H1 (cell line): ENCODE results near the gene EPHA2. TPM values are rescaled to one million over a fixed set of nuclear protein-coding genes. Genes with fewer than 3 reads are reported as not detected.
A peak's percentile ranks its signal among the peaks of the same experiment; 100 is the strongest.

ENCODE experiments used
- CTCF ChIA-PET: fragments of 300-600 bp; sonication (Branson Sonifier 250); formaldehyde crosslinking; loops from one replicate; lab custom pipeline; 2021; ENCODE audit not compliant: partially characterized antibody; lab: Charles Lee
- POLR2A ChIA-PET: fragments of 300-600 bp; sonication (Branson Sonifier 250); formaldehyde crosslinking; loops from one replicate; lab custom pipeline; 2021; ENCODE audit warnings: inconsistent platforms; ENCODE audit not compliant: partially characterized antibody; lab: Charles Lee
- DNase-seq, 2 experiments: peaks; one replicate each; pipeline versions ENCODE4 v3.0.0 to v3.0.0-alpha.2; 2010 to 2022; ENCODE audit warnings: low spot score in 2 of 2, low read depth in 1 of 2, mixed read lengths in 1 of 2
- FAIRE-seq: peaks from 2 replicates; lab custom pipeline; 2011; peaks lifted over from hg19 to GRCh38; lab: Jason Lieb, UNC
- H2AFZ ChIP-seq: 2 replicates; pipeline ENCODE4 v1.8.1; 2012; ENCODE audit warnings: low read length, inconsistent platforms
- H2AK5ac ChIP-seq: 2 replicates; pipeline ENCODE4 v1.6.1; 2013; ENCODE audit warnings: low read depth, low read length
- H2BK120ac ChIP-seq: replicated peaks from 2 replicates; pipeline ENCODE3; 2013; ENCODE audit warnings: low read depth, low read length, inconsistent platforms
- H2BK12ac ChIP-seq: 2 replicates; pipeline ENCODE4 v1.6.1; 2013; ENCODE audit warnings: low read depth, low read length
- H2BK15ac ChIP-seq: 2 replicates; pipeline ENCODE4 v1.6.1; 2013; ENCODE audit warnings: low read length
- H2BK20ac ChIP-seq: 2 replicates; pipeline ENCODE4 v1.6.1; 2013; ENCODE audit warnings: low read length
- H2BK5ac ChIP-seq: 2 replicates; pipeline ENCODE4 v1.6.1; 2013; ENCODE audit warnings: low read depth, low read length
- H3K14ac ChIP-seq: 2 replicates; pipeline ENCODE4 v1.6.1; 2013; ENCODE audit warnings: inconsistent platforms; ENCODE audit not compliant: insufficient read length
- H3K18ac ChIP-seq: 2 replicates; pipeline ENCODE4 v1.6.1; 2013; ENCODE audit warnings: low read length; ENCODE audit errors: extremely low read depth
- H3K23ac ChIP-seq: 2 replicates; pipeline ENCODE4 v1.6.1; 2013; ENCODE audit warnings: inconsistent platforms; ENCODE audit not compliant: insufficient read length
- H3K23me2 ChIP-seq: 2 replicates; pipeline ENCODE4 v1.6.1; 2013; ENCODE audit warnings: low read depth, low read length
- H3K27ac ChIP-seq: 2 replicates; pipeline ENCODE4 v1.6.1; 2011; ENCODE audit warnings: low read depth, low read length, inconsistent platforms
- H3K27me3 ChIP-seq, 4 experiments: replicated peaks in 1 of 4; 1 replicate in 1 of 4; 2 replicates in 3 of 4; pipeline versions ENCODE4 v1.6.1 to v1.8.1; 2011 to 2013; ENCODE audit warnings: low read length in 3 of 4, mild to moderate bottlenecking in 3 of 4, inconsistent platforms in 2 of 4, mixed read lengths in 2 of 4, moderate library complexity in 1 of 4; ENCODE audit not compliant: control insufficient read depth in 3 of 4, insufficient read depth in 3 of 4; ENCODE audit errors: extremely low read depth in 1 of 4
- H3K36me3 ChIP-seq, 4 experiments: 2 replicates each; pipeline versions ENCODE4 v1.6.1 to v1.8.1; 2011 to 2013; ENCODE audit warnings: mild to moderate bottlenecking in 4 of 4, low read length in 3 of 4, moderate library complexity in 2 of 4, control low read depth in 1 of 4, inconsistent platforms in 1 of 4; ENCODE audit not compliant: insufficient read depth in 4 of 4, control insufficient read depth in 2 of 4
- H3K4ac ChIP-seq: replicated peaks from 2 replicates; pipeline ENCODE3; 2013; ENCODE audit warnings: low read length, low read depth, mixed read lengths, inconsistent platforms; ENCODE audit not compliant: insufficient read length
- H3K4me1 ChIP-seq, 4 experiments: replicated peaks in 1 of 4; 1 replicate in 1 of 4; 2 replicates in 3 of 4; pipeline versions ENCODE4 v1.6.1 to v1.8.1; 2011 to 2013; ENCODE audit warnings: low read length in 3 of 4, inconsistent platforms in 2 of 4, mixed read lengths in 1 of 4; ENCODE audit not compliant: insufficient read depth in 4 of 4, control insufficient read depth in 3 of 4
- H3K4me2 ChIP-seq, 2 experiments: 2 replicates each; pipeline versions ENCODE4 v1.6.1 to v1.8.1; 2011 to 2013; ENCODE audit warnings: low read depth in 2 of 2, low read length in 2 of 2, control low read depth in 1 of 2, inconsistent platforms in 1 of 2, mild to moderate bottlenecking in 1 of 2; ENCODE audit not compliant: insufficient read depth in 1 of 2
- H3K4me3 ChIP-seq, 4 experiments: fragments of 200-600, 300-600 bp in 1 of 4; sonication (generic), shearing (Covaris generic), sonication (Bioruptor Twin) in 1 of 4; 2 replicates each; pipeline versions ENCODE4 v1.5.1 to v1.8.1; 2011 to 2016; ENCODE audit warnings: low read length in 4 of 4, low read depth in 3 of 4, control low read depth in 2 of 4, inconsistent platforms in 2 of 4, mild to moderate bottlenecking in 2 of 4, mixed read lengths in 1 of 4, moderate library complexity in 1 of 4; ENCODE audit not compliant: insufficient read depth in 2 of 4; ENCODE audit errors: extremely low read depth in 1 of 4
- H3K56ac ChIP-seq: replicated peaks from 2 replicates; pipeline ENCODE3; 2013; ENCODE audit warnings: low read depth, mild to moderate bottlenecking, mixed read lengths, low read length, inconsistent platforms; ENCODE audit not compliant: insufficient read length
- H3K79me1 ChIP-seq: 2 replicates; pipeline ENCODE4 v1.6.1; 2013; ENCODE audit warnings: low read depth, low read length, control low read depth
- H3K79me2 ChIP-seq, 2 experiments: 2 replicates each; pipeline versions ENCODE4 v1.6.1 to v1.8.1; 2012 to 2013; ENCODE audit warnings: low read length in 2 of 2, mild to moderate bottlenecking in 2 of 2, inconsistent platforms in 1 of 2; ENCODE audit not compliant: insufficient read depth in 2 of 2, control insufficient read depth in 1 of 2
- H3K9ac ChIP-seq, 4 experiments: replicated peaks in 1 of 4; 1 replicate in 1 of 4; 2 replicates in 3 of 4; pipeline versions ENCODE4 v1.6.1 to v1.8.1; 2011 to 2013; ENCODE audit warnings: low read depth in 3 of 4, low read length in 3 of 4, control low read depth in 2 of 4, mild to moderate bottlenecking in 2 of 4, moderate library complexity in 2 of 4, inconsistent platforms in 1 of 4; ENCODE audit errors: extremely low read depth in 1 of 4
- H3K9me3 ChIP-seq, 2 experiments: 2 replicates each; pipeline versions ENCODE4 v1.6.1 to v1.8.1; 2012 to 2013; ENCODE audit warnings: mild to moderate bottlenecking in 2 of 2, moderate library complexity in 2 of 2, control low read depth in 1 of 2, inconsistent platforms in 1 of 2, low read depth in 1 of 2, low read length in 1 of 2, mixed read lengths in 1 of 2; ENCODE audit not compliant: insufficient read depth in 2 of 2
- H4K20me1 ChIP-seq, 2 experiments: replicated peaks in 1 of 2; 2 replicates each; pipeline versions ENCODE3 to v1.8.1; 2011 to 2013; ENCODE audit warnings: inconsistent platforms in 2 of 2, low read length in 2 of 2, mild to moderate bottlenecking in 1 of 2; ENCODE audit not compliant: insufficient read depth in 2 of 2, control insufficient read depth in 1 of 2
- H4K5ac ChIP-seq: 2 replicates; pipeline ENCODE4 v1.6.1; 2013; ENCODE audit warnings: low read length, low read depth, mixed read lengths, inconsistent platforms; ENCODE audit not compliant: insufficient read length
- H4K8ac ChIP-seq: 2 replicates; pipeline ENCODE4 v1.8.0; 2013; ENCODE audit warnings: mild to moderate bottlenecking, moderate library complexity, low read length, inconsistent platforms; ENCODE audit not compliant: insufficient read depth; ENCODE audit errors: extremely low read depth
- H4K91ac ChIP-seq: replicated peaks from 2 replicates; pipeline ENCODE3; 2013; ENCODE audit warnings: low read length, mixed read lengths, inconsistent platforms; ENCODE audit not compliant: insufficient read length
- CBX5 ChIP-seq: fragments of 300-800, 300-1000 bp; sonication (generic); IDR thresholded peaks from 2 replicates; pipeline ENCODE4 v1.7.1; 2016; ENCODE audit warnings: antibody characterized with exemption, low read length, low read depth
- CEBPB ChIP-seq: IDR thresholded peaks from 2 replicates; pipeline ENCODE4 v1.6.1; 2012; ENCODE audit warnings: low read depth, low read length
- CHD2 ChIP-seq: IDR thresholded peaks from 2 replicates; pipeline ENCODE4 v1.6.1; 2012; ENCODE audit warnings: low read length, improper control_type of control experiment
- MAFK ChIP-seq: IDR thresholded peaks from 2 replicates; pipeline ENCODE4 v1.6.1; 2012; ENCODE audit warnings: low read depth, mild to moderate bottlenecking, improper control_type of control experiment, low read length
- POLR2AphosphoS5 ChIP-seq: IDR thresholded peaks from 2 replicates; pipeline ENCODE4 v1.6.1; 2011; ENCODE audit warnings: low read depth, low read length
- RAD21 ChIP-seq, 2 experiments: IDR thresholded peaks in 1 of 2; conservative IDR thresholded peaks in 1 of 2; 2 replicates each; pipeline ENCODE4 v1.6.1; 2011; ENCODE audit warnings: low read depth in 2 of 2, low read length in 2 of 2, improper control_type of control experiment in 1 of 2, inconsistent platforms in 1 of 2, mild to moderate bottlenecking in 1 of 2, moderate library complexity in 1 of 2
- SIX5 ChIP-seq: IDR thresholded peaks from 2 replicates; pipeline ENCODE4 v1.6.1; 2011; ENCODE audit warnings: mild to moderate bottlenecking, low read depth, low read length
- YY1 ChIP-seq: IDR thresholded peaks from 2 replicates; pipeline ENCODE4 v1.6.1; 2011; ENCODE audit warnings: low read depth, mild to moderate bottlenecking, low read length
- ZNF274 ChIP-seq: IDR thresholded peaks from 2 replicates; pipeline ENCODE4 v1.7.0; 2012; ENCODE audit warnings: low read length, borderline replicate concordance; ENCODE audit errors: extremely low read depth
- whole genome bisulfite sequencing, 2 experiments: shearing (Covaris generic) in 1 of 2; methylation state at CpG; one replicate each; pipeline versions ENCODE4 v1.1.6 to v1.1.7; 2013 to 2015; ENCODE audit warnings: low lambda C conversion rate in 2 of 2, mixed read lengths in 2 of 2, inconsistent platforms in 1 of 2, low coverage in 1 of 2, missing lambda C conversion rate in 1 of 2; ENCODE audit not compliant: insufficient replicate concordance in 2 of 2, insufficient coverage in 1 of 2, insufficient read length in 1 of 2; ENCODE audit errors: extremely low coverage in 1 of 2, missing lambda C conversion rate in 1 of 2; 5-methylcytosine and 5-hydroxymethylcytosine counted together
- polyA plus RNA-seq, 7 experiments: library from polyadenylated mRNA; depleted of rRNA in 3 of 7; stranded (reverse) in 5 of 7; unstranded in 2 of 7; fragments of >200 nt in 5 of 7; fragments of 200-250 nt in 2 of 7; gene quantifications; 1 replicate in 5 of 7; 2 replicates in 1 of 7; 4 replicates in 1 of 7; pipeline versions ENCODE4 v1.2.1 to v1.2.3, GENCODE V29; 2011 to 2013; ENCODE audit warnings: missing spikeins in 2 of 7, mixed read lengths in 2 of 7
- total RNA-seq: library from RNA; stranded (reverse); fragmentation: NEBNext Ultra II Directional; extraction: Animal tissue kit (Norgen Biotek cat#: 25700); gene quantifications from 2 replicates; pipeline ENCODE4 v1.2.1, GENCODE V29; 2021

The EPHA2 gene
- total and polyA plus RNA-seq, 2 of the 8 experiments (the other 6 are each of a cell fraction or from before 2014, with no cell fraction given): 26.8 to 33.6 TPM

GRCh38 chr1:16092097-16092922 lies 63.6 kb downstream of the EPHA2 start:
- DNase-seq (no peak), FAIRE-seq (no peak)
- peaks cover 0 to 12% (median 3%) of the 10 kb centered on the region in 4 experiments; a peak in 4 of 7 replicates for H3K4me1 ChIP-seq
- peaks cover 0 to 2% (median 0%) of the 10 kb centered on the region in 4 experiments; a peak in 1 of 7 replicates for H3K27me3 ChIP-seq
- no peaks in the 10 kb centered on the region for H3K79me2 ChIP-seq
- no peak overlapping the region; the same call in 1 of the 2 replicates for H3K18ac ChIP-seq
- no peak overlapping the region for H4K8ac ChIP-seq
- no peak overlapping the region for H3K27ac ChIP-seq
- H3K4me3 ChIP-seq: no peak overlapping the region
- H2BK5ac ChIP-seq: no peak overlapping the region
- peaks cover 5% of the 10 kb centered on the region; the same call in 1 of the 2 replicates for H3K23me2 ChIP-seq
- no peak overlapping the region for H3K23ac ChIP-seq
- no peak overlapping the region for H3K14ac ChIP-seq
- no peak overlapping the region for H2BK120ac ChIP-seq
- no peaks in the 10 kb centered on the region for H3K79me1 ChIP-seq
- H2BK20ac ChIP-seq: 0 out of 2 replicates have a peak overlapping the region, but pooled peaks have one; percentile 32
- H4K91ac ChIP-seq: no peak overlapping the region
- no peak overlapping the region for H4K5ac ChIP-seq
- 78% methylated on average over 18 of the region's 18 CpGs; no CpG with 5 or more reads in 1 of the 2 experiments for WGBS, 2 experiments
- H2BK12ac ChIP-seq: no peak overlapping the region
- H3K56ac ChIP-seq: no peak overlapping the region
- no peak overlapping the region for H3K4me2 ChIP-seq
- H2AFZ ChIP-seq: no peak overlapping the region
- no peak overlapping the region for H3K4ac ChIP-seq
- no peaks in the 10 kb centered on the region for H3K36me3 ChIP-seq
- no peak overlapping the region for H3K9ac ChIP-seq
- peak overlapping the region; percentile 81; the same call in 1 of the 2 replicates for H2BK15ac ChIP-seq
- H2AK5ac ChIP-seq: 0 out of 2 replicates have a peak overlapping the region, but pooled peaks have one; percentile 75
- POLR2A ChIA-PET: interaction anchor here (1.0 to 1.5 kb wide), 2 partner anchors 12 to 106 kb away, joined by 3 to 4 read pairs; no protein-coding TSS in a partner anchor
- CTCF ChIA-PET: interaction anchor here (0.5 to 4.1 kb wide), 9 partner anchors 10 to 219 kb away, joined by 3 to 52 read pairs (median 4); no protein-coding TSS in a partner anchor
- no peaks in the 10 kb centered on the region for H3K9me3 ChIP-seq
- H4K20me1 ChIP-seq: no peaks in the 10 kb centered on the region
- TF ChIP-seq POLR2AphosphoS5: no peak
- no peak for TF ChIP-seq ZNF274
- no peak for TF ChIP-seq RAD21 (IDR thresholded peaks at IDR 0.05 in 1 of 2, conservative IDR thresholded peaks at IDR 0.05 in 1 of 2; ENCODE audit: low read depth in 2 of 2, low read length in 2 of 2)
- TF ChIP-seq SIX5: no peak
- TF ChIP-seq CHD2: no peak
- no peak for TF ChIP-seq YY1
- TF ChIP-seq CEBPB: no peak
- no peak for TF ChIP-seq MAFK
- TF ChIP-seq CBX5: no peak
